Measurements from ENCODE around the gene COASY.

DNA sequence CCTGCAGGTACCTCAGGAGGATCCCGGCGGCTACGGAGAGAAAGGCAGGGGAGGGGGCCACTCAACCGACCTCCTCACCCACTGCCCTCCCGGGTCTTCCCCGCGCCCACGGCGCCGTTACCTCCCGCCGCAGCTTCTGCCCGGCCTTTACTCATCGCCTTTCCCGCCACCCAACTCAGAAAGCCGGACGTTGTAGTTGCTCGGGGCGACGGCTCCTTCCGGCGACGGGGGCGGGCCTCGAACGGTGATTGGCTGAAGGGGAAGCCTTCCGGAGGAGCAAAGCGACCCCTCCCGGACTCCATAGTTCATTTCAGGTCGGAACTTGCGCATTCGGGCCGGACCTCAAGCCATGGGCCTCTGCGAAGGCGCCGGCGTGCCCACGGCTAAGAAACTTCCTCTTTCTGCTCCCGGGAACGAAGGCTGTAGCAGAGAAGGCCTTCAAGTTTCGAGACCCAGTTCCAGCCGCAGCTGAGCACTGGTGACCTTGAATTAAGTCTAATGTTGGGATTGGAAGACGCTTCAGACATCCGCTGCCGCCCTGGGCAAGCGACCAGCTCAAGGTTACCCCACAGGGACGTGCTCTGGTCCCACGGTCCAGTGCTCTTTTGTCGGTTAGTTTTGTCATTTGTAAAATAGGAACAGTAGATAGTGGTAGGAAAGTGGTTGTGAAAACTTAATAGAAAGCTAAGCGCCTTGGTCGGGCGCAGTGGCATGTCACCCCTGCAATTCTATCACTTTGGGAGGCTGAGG lies 15.8 kb downstream of the COASY start, which contains the start of gene PSMC3IP:
- TF ChIP-seq, protein P1, sequence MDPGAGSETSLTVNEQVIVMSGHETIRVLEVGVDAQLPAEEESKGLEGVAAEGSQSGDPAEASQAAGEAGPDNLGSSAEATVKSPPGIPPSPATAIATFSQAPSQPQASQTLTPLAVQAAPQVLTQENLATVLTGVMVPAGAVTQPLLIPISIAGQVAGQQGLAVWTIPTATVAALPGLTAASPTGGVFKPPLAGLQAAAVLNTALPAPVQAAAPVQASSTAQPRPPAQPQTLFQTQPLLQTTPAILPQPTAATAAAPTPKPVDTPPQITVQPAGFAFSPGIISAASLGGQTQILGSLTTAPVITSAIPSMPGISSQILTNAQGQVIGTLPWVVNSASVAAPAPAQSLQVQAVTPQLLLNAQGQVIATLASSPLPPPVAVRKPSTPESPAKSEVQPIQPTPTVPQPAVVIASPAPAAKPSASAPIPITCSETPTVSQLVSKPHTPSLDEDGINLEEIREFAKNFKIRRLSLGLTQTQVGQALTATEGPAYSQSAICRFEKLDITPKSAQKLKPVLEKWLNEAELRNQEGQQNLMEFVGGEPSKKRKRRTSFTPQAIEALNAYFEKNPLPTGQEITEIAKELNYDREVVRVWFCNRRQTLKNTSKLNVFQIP (CRISPR knock-in tag; IDR thresholded peaks at IDR 0.05; ENCODE audit: borderline replicate concordance, low read depth) = no peak
- TF ChIP-seq, protein P2, sequence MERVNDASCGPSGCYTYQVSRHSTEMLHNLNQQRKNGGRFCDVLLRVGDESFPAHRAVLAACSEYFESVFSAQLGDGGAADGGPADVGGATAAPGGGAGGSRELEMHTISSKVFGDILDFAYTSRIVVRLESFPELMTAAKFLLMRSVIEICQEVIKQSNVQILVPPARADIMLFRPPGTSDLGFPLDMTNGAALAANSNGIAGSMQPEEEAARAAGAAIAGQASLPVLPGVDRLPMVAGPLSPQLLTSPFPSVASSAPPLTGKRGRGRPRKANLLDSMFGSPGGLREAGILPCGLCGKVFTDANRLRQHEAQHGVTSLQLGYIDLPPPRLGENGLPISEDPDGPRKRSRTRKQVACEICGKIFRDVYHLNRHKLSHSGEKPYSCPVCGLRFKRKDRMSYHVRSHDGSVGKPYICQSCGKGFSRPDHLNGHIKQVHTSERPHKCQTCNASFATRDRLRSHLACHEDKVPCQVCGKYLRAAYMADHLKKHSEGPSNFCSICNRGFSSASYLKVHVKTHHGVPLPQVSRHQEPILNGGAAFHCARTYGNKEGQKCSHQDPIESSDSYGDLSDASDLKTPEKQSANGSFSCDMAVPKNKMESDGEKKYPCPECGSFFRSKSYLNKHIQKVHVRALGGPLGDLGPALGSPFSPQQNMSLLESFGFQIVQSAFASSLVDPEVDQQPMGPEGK (CRISPR knock-in tag; IDR thresholded peaks at IDR 0.05; ENCODE audit: borderline replicate concordance) = no peak
- TF ChIP-seq RARB (CRISPR knock-in tag; IDR thresholded peaks at IDR 0.05) = no peak

Data from SK-N-SH treated with all-trans-retinoic acid at 6 μM for 48 hours (cell line).